Activated CD8-positive, alpha-beta T cell treated with anti-CD3 and anti-CD28 coated beads for 36 hours (primary cell): ENCODE results near the gene GAS6. TPM values are rescaled to one million over a fixed set of nuclear protein-coding genes. Genes with fewer than 3 reads are reported as not detected.
"Not testable (repeated sequence)": the region's sequence is repeated elsewhere in the genome, so short reads cannot be mapped to it uniquely, and the experiment has no call there.

Experiments
- ATAC-seq: fragments of 200-7000 bp; cut with Tn5 transposase; one replicate; pipeline ENCODE4 v1.10.0; 2021; ENCODE audit warnings: mild to moderate bottlenecking, moderate library complexity
- CTCF ChIA-PET: fragments of 350-600 bp; sonication (Branson Sonifier 250); formaldehyde crosslinking; loops from one replicate; lab custom pipeline; 2021; ENCODE audit warnings: antibody characterized with exemption; lab: Charles Lee
- POLR2A ChIA-PET: fragments of 350-600 bp; sonication (Branson Sonifier 250); formaldehyde crosslinking; loops from one replicate; lab custom pipeline; 2021; ENCODE audit warnings: antibody characterized with exemption; lab: Charles Lee
- DNase-seq: peaks from one replicate; pipeline ENCODE4 v3.0.0-alpha.2; 2020
- H3K27ac Mint-ChIP-seq: one replicate; pipeline ENCODE4 v1.8.0; 2021; ENCODE audit warnings: mild to moderate bottlenecking, mixed read lengths
- H3K27me3 Mint-ChIP-seq: one replicate; pipeline ENCODE4 v1.8.0; 2021; ENCODE audit warnings: mixed read lengths
- H3K36me3 Mint-ChIP-seq: one replicate; pipeline ENCODE4 v1.8.0; 2021; ENCODE audit warnings: low read depth, mixed read lengths
- H3K4me1 Mint-ChIP-seq: one replicate; pipeline ENCODE4 v1.8.0; 2021; ENCODE audit warnings: low read depth, mixed read lengths
- H3K4me3 Mint-ChIP-seq: one replicate; pipeline ENCODE4 v1.8.0; 2021; ENCODE audit warnings: mild to moderate bottlenecking, moderate library complexity, mixed read lengths
- H3K9me3 Mint-ChIP-seq: one replicate; pipeline ENCODE4 v1.8.0; 2021; ENCODE audit warnings: mixed read lengths
- intact Hi-C: fragments of 100-400 bp; cut with micrococcal nuclease; formaldehyde crosslinking; loops from one replicate; pipeline ENCODE4 v1.10.0; 2022
- total RNA-seq, 2 experiments: library from RNA; stranded (reverse); gene quantifications; one replicate each; pipeline ENCODE4 v1.2.3, GENCODE V29; 2021
- TF ChIP-seq, protein P1 (sequence below): fragments of 200-600 bp; IDR thresholded peaks from one replicate; pipeline ENCODE4 v1.8.0; 2022; ENCODE audit warnings: antibody characterized with exemption, mild to moderate bottlenecking

The GAS6 gene
- total RNA-seq, 2 experiments from 2014 or later = 0.23 to 0.25 TPM

DNA sequence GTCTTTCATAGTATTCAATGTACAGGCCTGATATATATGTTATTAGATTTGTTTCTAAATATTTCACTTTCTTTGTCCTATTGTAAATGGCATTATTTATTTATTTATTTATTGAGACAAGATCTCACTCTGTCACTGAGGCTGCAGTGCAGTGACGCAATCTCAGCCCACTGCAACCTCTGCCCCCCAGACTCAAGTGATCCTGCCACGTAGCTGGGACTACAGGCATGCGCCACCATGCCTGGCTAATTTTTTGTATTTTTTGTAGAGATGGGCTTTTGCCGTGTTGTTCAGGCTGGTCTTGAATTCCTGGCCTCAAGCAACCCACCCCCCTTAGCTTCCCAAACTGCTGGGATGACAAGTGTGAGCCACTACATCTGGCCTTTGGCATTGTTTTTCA lies 5.4 kb upstream of the GAS6 start:
- H3K4me1 Mint-ChIP-seq = peaks cover 2% of the 10 kb centered on the region
- no peaks in the 10 kb centered on the region for H3K9me3 Mint-ChIP-seq
- TF ChIP-seq, protein P1, sequence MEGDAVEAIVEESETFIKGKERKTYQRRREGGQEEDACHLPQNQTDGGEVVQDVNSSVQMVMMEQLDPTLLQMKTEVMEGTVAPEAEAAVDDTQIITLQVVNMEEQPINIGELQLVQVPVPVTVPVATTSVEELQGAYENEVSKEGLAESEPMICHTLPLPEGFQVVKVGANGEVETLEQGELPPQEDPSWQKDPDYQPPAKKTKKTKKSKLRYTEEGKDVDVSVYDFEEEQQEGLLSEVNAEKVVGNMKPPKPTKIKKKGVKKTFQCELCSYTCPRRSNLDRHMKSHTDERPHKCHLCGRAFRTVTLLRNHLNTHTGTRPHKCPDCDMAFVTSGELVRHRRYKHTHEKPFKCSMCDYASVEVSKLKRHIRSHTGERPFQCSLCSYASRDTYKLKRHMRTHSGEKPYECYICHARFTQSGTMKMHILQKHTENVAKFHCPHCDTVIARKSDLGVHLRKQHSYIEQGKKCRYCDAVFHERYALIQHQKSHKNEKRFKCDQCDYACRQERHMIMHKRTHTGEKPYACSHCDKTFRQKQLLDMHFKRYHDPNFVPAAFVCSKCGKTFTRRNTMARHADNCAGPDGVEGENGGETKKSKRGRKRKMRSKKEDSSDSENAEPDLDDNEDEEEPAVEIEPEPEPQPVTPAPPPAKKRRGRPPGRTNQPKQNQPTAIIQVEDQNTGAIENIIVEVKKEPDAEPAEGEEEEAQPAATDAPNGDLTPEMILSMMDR = no peak
- intact Hi-C loops = no loop called here
- DNase-seq (no peak), ATAC-seq (no peak)
- no peak overlapping the region for H3K27ac Mint-ChIP-seq
- peaks cover 37% of the 10 kb centered on the region for H3K27me3 Mint-ChIP-seq
- ChIA-PET POLR2A (interaction anchor here (1.0 kb wide), 1 partner anchor 10 kb away, joined by 3 read pairs; no protein-coding TSS in a partner anchor), CTCF (interaction anchor here (1.7 kb wide), 1 partner anchor 10 kb away, joined by 4 read pairs; no protein-coding TSS in a partner anchor)
- H3K4me3 Mint-ChIP-seq = no peak overlapping the region
- H3K36me3 Mint-ChIP-seq = no peaks in the 10 kb centered on the region

DNA sequence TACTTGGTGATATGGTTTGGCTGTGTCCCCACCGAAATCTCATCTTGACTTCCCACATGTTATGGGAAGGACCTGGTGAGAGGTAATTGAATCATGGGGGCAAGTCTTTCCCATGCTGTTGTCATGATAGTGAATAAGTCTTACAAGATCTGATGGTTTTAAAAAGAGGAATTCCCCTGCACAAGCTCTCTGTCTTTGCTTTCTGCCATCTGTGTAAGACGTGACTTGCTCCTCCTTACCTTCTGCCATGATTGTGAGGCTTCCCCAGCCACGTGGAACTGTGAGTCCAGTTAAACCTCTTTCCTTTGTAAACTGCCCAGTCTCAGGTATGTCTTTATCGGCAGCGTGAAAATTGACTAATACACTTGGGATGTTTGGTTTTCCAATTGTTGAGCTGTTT lies 4.0 kb upstream of the GAS6 start:
- H3K4me3 Mint-ChIP-seq = not testable (repeated sequence)

DNA sequence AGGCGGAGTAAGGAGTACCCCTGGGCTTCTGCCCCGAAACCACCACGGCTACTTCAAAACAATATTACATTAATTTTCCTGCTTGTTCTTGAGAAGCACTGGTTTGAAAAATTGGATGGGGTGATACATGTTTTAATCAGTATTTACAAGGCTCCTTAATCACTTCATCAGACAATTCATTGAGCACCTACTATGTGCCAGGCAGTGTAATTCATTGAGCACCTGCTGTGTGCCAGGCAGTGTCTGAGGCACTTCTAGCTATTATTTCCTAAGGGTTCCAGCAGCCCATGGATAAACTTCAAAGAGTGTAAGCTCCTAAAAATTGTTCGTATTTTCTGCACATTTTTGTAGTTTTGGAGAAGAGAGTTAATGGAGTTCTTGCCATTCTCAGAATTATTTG lies 1.6 kb upstream of the GAS6 start:
- Mint-ChIP-seq H3K36me3 (no peaks in the 10 kb centered on the region), H3K27me3 (peaks cover 47% of the 10 kb centered on the region), H3K4me1 (peaks cover 7% of the 10 kb centered on the region), H3K4me3 (no peak overlapping the region), H3K9me3 (no peaks in the 10 kb centered on the region), H3K27ac (no peak overlapping the region)
- ChIA-PET CTCF (no interaction called here), POLR2A (no interaction called here)
- ATAC-seq (no peak), DNase-seq (no peak)
- TF ChIP-seq, protein P1 = no peak
- intact Hi-C loops = no loop called here

More for the DNA sequence above, 4.0 kb upstream of the GAS6 start:
- CTCF ChIA-PET, ATAC-seq, intact Hi-C loops, H3K27ac Mint-ChIP-seq, H3K9me3 Mint-ChIP-seq, H3K36me3 Mint-ChIP-seq, DNase-seq, H3K4me1 Mint-ChIP-seq: not testable (repeated sequence)
- peaks cover 38% of the 10 kb centered on the region for H3K27me3 Mint-ChIP-seq
- POLR2A ChIA-PET = interaction anchor here (0.6 kb wide), 1 partner anchor 27 kb away, joined by 3 read pairs; no protein-coding TSS in a partner anchor

DNA sequence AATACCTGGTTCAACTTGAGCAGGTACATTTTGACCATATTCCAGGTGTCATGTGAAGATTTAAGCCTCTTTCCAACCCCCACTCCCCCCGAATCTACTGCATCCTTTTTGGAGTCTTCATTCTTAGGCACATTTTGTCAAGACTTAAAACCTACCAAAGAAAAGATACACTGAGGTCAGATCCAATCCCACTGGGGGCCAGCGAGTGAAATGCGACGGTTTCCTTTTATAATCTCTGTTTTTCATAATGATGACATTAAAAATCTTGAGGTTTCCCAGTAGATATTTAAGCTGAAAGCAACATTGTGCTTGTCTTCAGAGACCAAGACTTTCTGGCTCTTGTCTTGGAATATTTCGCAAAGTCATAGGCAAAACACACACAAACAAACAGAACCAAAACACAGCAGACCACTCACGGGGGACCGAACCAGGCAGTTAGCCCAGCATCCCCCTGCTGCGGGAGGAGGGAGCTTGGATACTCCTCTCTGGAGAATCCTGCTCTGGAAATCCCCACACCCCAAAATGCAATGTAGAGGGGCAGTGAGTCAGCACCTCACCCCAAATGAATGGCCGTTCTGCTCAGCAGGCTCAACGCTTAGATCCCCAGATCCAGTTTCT lies 506 bp upstream of the GAS6 start:
- ChIA-PET CTCF (interaction anchor here (0.6 kb wide), 1 partner anchor 69 kb away, joined by 3 read pairs; no protein-coding TSS in a partner anchor), POLR2A (no interaction called here)
- Mint-ChIP-seq H3K36me3 (no peaks in the 10 kb centered on the region), H3K4me3 (peak overlapping the region; percentile 32), H3K9me3 (peaks cover under 1% of the 10 kb centered on the region), H3K4me1 (peaks cover 7% of the 10 kb centered on the region), H3K27ac (no peak overlapping the region), H3K27me3 (peaks cover 43% of the 10 kb centered on the region)
- TF ChIP-seq, protein P1 = no peak
- ATAC-seq = no peak
- DNase-seq = no peak
- intact Hi-C loops = no loop called here

DNA sequence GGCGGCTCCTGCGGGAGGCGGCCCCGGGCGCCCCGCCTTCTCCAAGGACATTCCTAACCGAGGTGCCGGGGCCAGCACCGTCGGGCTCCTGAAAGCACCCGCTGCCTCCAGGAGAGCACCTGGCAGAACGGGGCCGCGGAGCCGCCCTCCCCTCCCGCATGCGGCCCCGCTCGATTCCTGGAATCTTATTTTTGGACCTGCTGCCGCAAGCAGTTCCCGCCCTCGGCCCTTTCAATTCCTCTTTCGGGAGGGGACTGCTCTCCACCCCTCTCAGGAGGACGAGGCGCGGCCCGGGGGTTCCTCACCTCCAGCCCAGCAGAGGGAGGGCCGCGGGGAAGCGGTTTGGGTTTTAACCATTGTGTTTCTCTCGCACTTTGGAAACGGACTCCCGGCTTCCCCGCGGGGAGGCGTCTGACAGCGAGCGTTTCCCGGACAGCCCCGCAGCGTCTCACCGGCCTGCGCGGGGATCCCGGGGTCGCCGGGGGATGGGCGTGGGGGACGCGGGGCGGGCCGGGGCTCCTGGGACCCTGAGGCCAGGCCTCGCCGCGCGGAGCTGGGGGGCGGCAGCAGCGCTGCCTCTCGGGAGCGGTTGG lies 849 bp downstream of the GAS6 start:
- intact Hi-C loops = no loop called here
- TF ChIP-seq, protein P1 = no peak
- ChIA-PET CTCF (no interaction called here), POLR2A (no interaction called here)
- H3K27ac Mint-ChIP-seq = no peak overlapping the region
- ATAC-seq (peak; percentile 28), DNase-seq (no peak)
- peaks cover 7% of the 10 kb centered on the region for H3K4me1 Mint-ChIP-seq
- H3K27me3 Mint-ChIP-seq = peaks cover 41% of the 10 kb centered on the region
- H3K4me3 Mint-ChIP-seq = peak overlapping the region; percentile 48
- H3K36me3 Mint-ChIP-seq = no peaks in the 10 kb centered on the region
- H3K9me3 Mint-ChIP-seq = peaks cover 5% of the 10 kb centered on the region
